ENCODE results near the gene PKP3. TPM values are rescaled to one million over a fixed set of nuclear protein-coding genes. Genes with fewer than 3 reads are reported as not detected.
A peak's percentile ranks its signal among the peaks of the same experiment; 100 is the strongest.

Gene PKP3
- total RNA-seq, 5 donors from 2014 or later (not counting 1 experiment from before 2014, with no cell fraction given): 0.32 to 0.85 (median 0.47) TPM; not detected in 1

- no peak overlapping the region for H3K27ac ChIP-seq (ENCODE audit: low read length)
- POLR2A ChIA-PET: interaction anchor here in 1 of 2 donors (0.6 kb wide), 1 partner anchor 16 kb away, joined by 6 read pairs; no protein-coding TSS in a partner anchor
- peak overlapping the region; percentile 49 to 60 for H3K4me3 ChIP-seq (ENCODE audit: control insufficient read depth in 1 of 2, extremely low read depth in 1 of 2, low read length in 1 of 2)
- no peaks in the 10 kb centered on the region for H3K9me3 ChIP-seq
- no peaks in the 10 kb centered on the region for H3K27me3 Mint-ChIP-seq
- WGBS (ENCODE audit: insufficient coverage): 97% methylated on average over 23 of the region's 27 CpGs
- DNase-seq (no peak), ATAC-seq (replicated peaks in 1 of 4) (no peak)
- peaks cover 4 to 53% of the 10 kb centered on the region in 2 experiments for H3K4me1 ChIP-seq (ENCODE audit: control insufficient read depth in 1 of 2, extremely low read depth in 1 of 2, insufficient read depth in 2 of 2, low read length in 2 of 2)
- H3K9me3 Mint-ChIP-seq: no peaks in the 10 kb centered on the region
- H3K4me1 Mint-ChIP-seq: peaks cover 12 to 37% (median 32%) of the 10 kb centered on the region in 3 donors
- peak overlapping the region; percentile 65 to 77 (median 72) for H3K4me3 Mint-ChIP-seq
- CTCF ChIA-PET: no interaction called here
- no peak overlapping the region for H3K27ac Mint-ChIP-seq
- H3K36me3 ChIP-seq (ENCODE audit: control insufficient read depth in 2 of 2, extremely low read depth in 1 of 2, insufficient read depth in 1 of 2, low read length in 1 of 2): peaks cover 0 to 4% of the 10 kb centered on the region in 2 donors
- H3K36me3 Mint-ChIP-seq: no peaks in the 10 kb centered on the region
- peaks cover 0 to 15% of the 10 kb centered on the region in 2 experiments for H3K27me3 ChIP-seq (replicated peaks in 1 of 2; ENCODE audit: control insufficient read depth in 2 of 2, extremely low read depth in 1 of 2, insufficient read depth in 2 of 2, low read length in 1 of 2)
Observed at GRCh38 chr11:440065-441042, 46.3 kb downstream of the PKP3 start.

DNA sequence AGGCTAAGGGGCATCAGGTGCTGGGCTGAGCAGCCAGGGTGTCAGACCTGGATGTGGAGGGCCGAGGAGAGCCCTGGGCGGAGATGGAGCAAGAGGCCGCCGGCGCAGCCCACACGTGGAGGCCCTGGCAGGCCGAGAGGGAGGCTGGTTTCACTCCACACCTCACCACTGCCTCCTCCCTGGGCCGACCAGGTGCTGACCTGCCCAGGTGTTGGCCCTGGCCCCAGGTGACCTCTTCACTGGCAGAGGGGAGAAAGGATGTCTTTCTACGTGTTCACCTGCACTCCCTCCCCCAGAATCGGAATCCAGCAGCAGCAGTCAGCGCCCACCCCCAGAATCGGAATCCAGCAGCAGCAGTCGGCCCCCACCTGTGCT, 47.0 kb downstream of the PKP3 start:
- Histone ChIP-seq H3K27me3 (replicated peaks in 1 of 2; ENCODE audit: control insufficient read depth in 2 of 2, extremely low read depth in 1 of 2, insufficient read depth in 2 of 2, low read length in 1 of 2) (peaks cover 0 to 15% of the 10 kb centered on the region in 2 experiments), H3K36me3 (ENCODE audit: control insufficient read depth in 2 of 2, extremely low read depth in 1 of 2, insufficient read depth in 1 of 2, low read length in 1 of 2) (peaks cover 0 to 4% of the 10 kb centered on the region in 2 donors), H3K27ac (ENCODE audit: low read length) (no peak overlapping the region), H3K4me1 (ENCODE audit: control insufficient read depth in 1 of 2, extremely low read depth in 1 of 2, insufficient read depth in 2 of 2, low read length in 2 of 2) (peaks cover 4 to 53% of the 10 kb centered on the region in 2 experiments), H3K9me3 (no peaks in the 10 kb centered on the region), H3K4me3 (ENCODE audit: control insufficient read depth in 1 of 2, extremely low read depth in 1 of 2, low read length in 1 of 2) (peak overlapping the region; percentile 49 to 60)
- Mint-ChIP-seq H3K36me3 (no peaks in the 10 kb centered on the region), H3K27me3 (no peaks in the 10 kb centered on the region), H3K4me1 (peaks cover 12 to 37% (median 32%) of the 10 kb centered on the region in 3 donors), H3K27ac (peak overlapping the region in 1 of 2 donors; percentile 69), H3K4me3 (peak overlapping the region; percentile 65 to 77 (median 72)), H3K9me3 (no peaks in the 10 kb centered on the region)
- ChIA-PET POLR2A (no interaction called here), CTCF (no interaction called here)
- ATAC-seq (replicated peaks in 1 of 4) (no peak), DNase-seq (no peak)
- WGBS (ENCODE audit: insufficient coverage): 88% methylated on average over 12 of the region's 13 CpGs

GRCh38 chr11:441418-442274, 47.6 kb downstream of the PKP3 start, which contains the start of gene ANO9:
TSS of gene ANO9 (minus strand) at chr11:442011. CDS start at chr11:441926, 85 bp downstream.
- ATAC-seq (replicated peaks in 1 of 4) (peak; percentile 87 to 95 (median 94)), DNase-seq (peak; percentile 18 to 75 (median 50))
- no peaks in the 10 kb centered on the region for H3K36me3 Mint-ChIP-seq
- H3K27me3 Mint-ChIP-seq: no peaks in the 10 kb centered on the region
- Histone ChIP-seq H3K27me3 (replicated peaks in 1 of 2; ENCODE audit: control insufficient read depth in 2 of 2, extremely low read depth in 1 of 2, insufficient read depth in 2 of 2, low read length in 1 of 2) (peaks cover 0 to 15% of the 10 kb centered on the region in 2 experiments), H3K36me3 (ENCODE audit: control insufficient read depth in 2 of 2, extremely low read depth in 1 of 2, insufficient read depth in 1 of 2, low read length in 1 of 2) (peaks cover 0 to 4% of the 10 kb centered on the region in 2 donors), H3K4me1 (ENCODE audit: control insufficient read depth in 1 of 2, extremely low read depth in 1 of 2, insufficient read depth in 2 of 2, low read length in 2 of 2) (peaks cover 4 to 53% of the 10 kb centered on the region in 2 experiments), H3K9me3 (no peaks in the 10 kb centered on the region), H3K4me3 (ENCODE audit: control insufficient read depth in 1 of 2, extremely low read depth in 1 of 2, low read length in 1 of 2) (peak within 1 kb of the TSS; percentile 49 to 60), H3K27ac (ENCODE audit: low read length) (peak within 1 kb of the TSS; percentile 41)
- peak within 1 kb of the TSS; percentile 65 to 77 (median 72) for H3K4me3 Mint-ChIP-seq
- CTCF ChIA-PET: no interaction called here
- peak within 1 kb of the TSS in 1 of 2 donors; percentile 69 for H3K27ac Mint-ChIP-seq
- 21% methylated on average over 14 of the region's 35 CpGs for WGBS (ENCODE audit: insufficient coverage)
- H3K4me1 Mint-ChIP-seq: peaks cover 12 to 34% (median 30%) of the 10 kb centered on the region in 3 donors
- no peaks in the 10 kb centered on the region for H3K9me3 Mint-ChIP-seq
- POLR2A ChIA-PET: no interaction called here

- no peaks in the 10 kb centered on the region for H3K9me3 ChIP-seq
- 82% methylated on average over 16 of the region's 16 CpGs for WGBS (ENCODE audit: insufficient coverage)
- H3K36me3 Mint-ChIP-seq: no peaks in the 10 kb centered on the region
- no peak overlapping the region for H3K27ac ChIP-seq (ENCODE audit: low read length)
- POLR2A ChIA-PET: no interaction called here
- CTCF ChIA-PET: no interaction called here
- H3K4me3 ChIP-seq (ENCODE audit: control insufficient read depth in 1 of 2, extremely low read depth in 1 of 2, low read length in 1 of 2): no peak overlapping the region
- DNase-seq: no peak
- peaks cover 0 to 15% of the 10 kb centered on the region in 2 experiments for H3K27me3 ChIP-seq (replicated peaks in 1 of 2; ENCODE audit: control insufficient read depth in 2 of 2, extremely low read depth in 1 of 2, insufficient read depth in 2 of 2, low read length in 1 of 2)
- H3K4me1 ChIP-seq (ENCODE audit: control insufficient read depth in 1 of 2, extremely low read depth in 1 of 2, insufficient read depth in 2 of 2, low read length in 2 of 2): peaks cover 4 to 51% of the 10 kb centered on the region in 2 experiments
- no peaks in the 10 kb centered on the region for H3K9me3 Mint-ChIP-seq
- H3K4me1 Mint-ChIP-seq: peaks cover 6 to 28% (median 23%) of the 10 kb centered on the region in 3 donors
- no peaks in the 10 kb centered on the region for H3K27me3 Mint-ChIP-seq
- H3K4me3 Mint-ChIP-seq: no peak overlapping the region
- H3K36me3 ChIP-seq (ENCODE audit: control insufficient read depth in 2 of 2, extremely low read depth in 1 of 2, insufficient read depth in 1 of 2, low read length in 1 of 2): peaks cover 0 to 4% of the 10 kb centered on the region in 2 donors
- no peak overlapping the region for H3K27ac Mint-ChIP-seq
- ATAC-seq (replicated peaks in 1 of 4): no peak
Observed at GRCh38 chr11:442611-443081, 48.6 kb downstream of the PKP3 start.

- Histone ChIP-seq H3K36me3 (ENCODE audit: control insufficient read depth in 2 of 2, extremely low read depth in 1 of 2, insufficient read depth in 1 of 2, low read length in 1 of 2) (peaks cover 0 to 4% of the 10 kb centered on the region in 2 donors), H3K4me3 (ENCODE audit: control insufficient read depth in 1 of 2, extremely low read depth in 1 of 2, low read length in 1 of 2) (no peak overlapping the region), H3K4me1 (ENCODE audit: control insufficient read depth in 1 of 2, extremely low read depth in 1 of 2, insufficient read depth in 2 of 2, low read length in 2 of 2) (peaks cover 9 to 50% of the 10 kb centered on the region in 2 experiments), H3K27ac (ENCODE audit: low read length) (no peak overlapping the region), H3K9me3 (no peaks in the 10 kb centered on the region), H3K27me3 (replicated peaks in 1 of 2; ENCODE audit: control insufficient read depth in 2 of 2, extremely low read depth in 1 of 2, insufficient read depth in 2 of 2, low read length in 1 of 2) (peaks cover 0 to 15% of the 10 kb centered on the region in 2 experiments)
- Mint-ChIP-seq H3K27me3 (no peaks in the 10 kb centered on the region), H3K9me3 (no peaks in the 10 kb centered on the region), H3K36me3 (no peaks in the 10 kb centered on the region), H3K4me1 (peaks cover 6 to 29% (median 23%) of the 10 kb centered on the region in 3 donors), H3K27ac (no peak overlapping the region), H3K4me3 (peak overlapping the region in 1 of 3 donors; percentile 9)
- ChIA-PET CTCF (no interaction called here), POLR2A (no interaction called here)
- ATAC-seq (replicated peaks in 1 of 4) (no peak), DNase-seq (no peak)
- 92% methylated on average over 9 of the region's 16 CpGs for WGBS (ENCODE audit: insufficient coverage)
Observed at GRCh38 chr11:443542-444199, 49.7 kb downstream of the PKP3 start.
